Loucy (cell line): Measurements from ENCODE around the gene PRM1.

Source experiments
- H2AFZ ChIP-seq: fragments of 200-600 bp; sonication (generic); 2 replicates; pipeline ENCODE4 v1.6.0; 2016; ENCODE audit warnings: antibody characterized with exemption, mild to moderate bottlenecking, low read length, moderate library complexity
- H3F3A ChIP-seq: fragments of 200-600 bp; 2 replicates; pipeline ENCODE4 v1.6.0; 2016; ENCODE audit warnings: antibody characterized with exemption, low read depth, mild to moderate bottlenecking
- H3K27me3 ChIP-seq: fragments of 200-600 bp; sonication (generic); 2 replicates; pipeline ENCODE4 v1.6.1; 2014; ENCODE audit warnings: low read length, mild to moderate bottlenecking; ENCODE audit not compliant: insufficient read depth, poor library complexity, severe bottlenecking
- H3K36me3 ChIP-seq: fragments of 200-600 bp; sonication (generic); 2 replicates; pipeline ENCODE4 v1.6.1; 2016; ENCODE audit warnings: low read length; ENCODE audit not compliant: insufficient read depth
- H3K4me1 ChIP-seq: fragments of 200-600 bp; sonication (generic); 2 replicates; pipeline ENCODE4 v1.5.1; 2014; ENCODE audit warnings: low read length, mild to moderate bottlenecking; ENCODE audit not compliant: insufficient read depth, poor library complexity, severe bottlenecking
- H3K4me2 ChIP-seq: fragments of 200-600 bp; sonication (generic); 2 replicates; pipeline ENCODE4 v1.6.0; 2014; ENCODE audit warnings: antibody characterized with exemption, low read length, low read depth, mild to moderate bottlenecking; ENCODE audit not compliant: poor library complexity, severe bottlenecking
- H3K4me3 ChIP-seq: fragments of 200-600 bp; sonication (generic); 2 replicates; pipeline ENCODE4 v1.5.1; 2014; ENCODE audit warnings: low read length, mild to moderate bottlenecking, mixed read lengths; ENCODE audit not compliant: poor library complexity, severe bottlenecking
- H3K79me2 ChIP-seq: fragments of 200-600 bp; sonication (generic); 2 replicates; pipeline ENCODE4 v1.6.1; 2014; ENCODE audit warnings: low read length; ENCODE audit not compliant: insufficient read depth
- H3K9ac ChIP-seq: fragments of 200-600 bp; sonication (generic); 2 replicates; pipeline ENCODE4 v1.6.0; 2014; ENCODE audit warnings: mild to moderate bottlenecking, low read depth, low read length, moderate library complexity; ENCODE audit not compliant: poor library complexity, severe bottlenecking
- H3K9me2 ChIP-seq: fragments of 200-600 bp; sonication (generic); replicated peaks from 2 replicates; pipeline ENCODE4 v1.6.1; 2016; ENCODE audit warnings: low read depth, low read length, mixed read lengths
- H3K9me3 ChIP-seq: fragments of 200-600 bp; sonication (generic); 2 replicates; pipeline ENCODE4 v1.6.1; 2014; ENCODE audit warnings: mild to moderate bottlenecking, antibody characterized with exemption, low read length, low read depth; ENCODE audit not compliant: insufficient read depth
- H4K20me1 ChIP-seq: fragments of 200-600 bp; sonication (generic); 2 replicates; pipeline ENCODE4 v1.6.0; 2014; ENCODE audit warnings: antibody characterized with exemption, low read length, mild to moderate bottlenecking; ENCODE audit not compliant: insufficient read depth, poor library complexity, severe bottlenecking
- EZH2phosphoT487 ChIP-seq: fragments of 200-600 bp; IDR thresholded peaks from 2 replicates; pipeline ENCODE4 v1.6.1; 2018; ENCODE audit warnings: antibody characterized with exemption, mild to moderate bottlenecking, moderate library complexity, borderline replicate concordance
- TF ChIP-seq, protein P1 (sequence below): fragments of 200-600 bp; sonication (generic); conservative IDR thresholded peaks from 2 replicates; pipeline ENCODE4 v1.5.1; 2014; ENCODE audit warnings: mild to moderate bottlenecking, antibody characterized with exemption, low read length

Gene PRM1

GRCh38 chr16:11298143-11298900, 17.2 kb upstream of the PRM1 start:
- Histone ChIP-seq H4K20me1 (no peaks in the 10 kb centered on the region), H3K27me3 (no peaks in the 10 kb centered on the region), H3K4me3 (peak overlapping the region; percentile 40), H3K9me3 (no peaks in the 10 kb centered on the region), H3K9ac (peak overlapping the region; percentile 54), H3K4me1 (peaks cover 22% of the 10 kb centered on the region), H2AFZ (peak overlapping the region; percentile 83; the same call in 1 of the 2 replicates), H3K79me2 (no peaks in the 10 kb centered on the region), H3K36me3 (no peaks in the 10 kb centered on the region), H3F3A (no peaks in the 10 kb centered on the region), H3K9me2 (no peaks in the 10 kb centered on the region), H3K4me2 (peak overlapping the region; percentile 72)
- TF ChIP-seq, protein P1, sequence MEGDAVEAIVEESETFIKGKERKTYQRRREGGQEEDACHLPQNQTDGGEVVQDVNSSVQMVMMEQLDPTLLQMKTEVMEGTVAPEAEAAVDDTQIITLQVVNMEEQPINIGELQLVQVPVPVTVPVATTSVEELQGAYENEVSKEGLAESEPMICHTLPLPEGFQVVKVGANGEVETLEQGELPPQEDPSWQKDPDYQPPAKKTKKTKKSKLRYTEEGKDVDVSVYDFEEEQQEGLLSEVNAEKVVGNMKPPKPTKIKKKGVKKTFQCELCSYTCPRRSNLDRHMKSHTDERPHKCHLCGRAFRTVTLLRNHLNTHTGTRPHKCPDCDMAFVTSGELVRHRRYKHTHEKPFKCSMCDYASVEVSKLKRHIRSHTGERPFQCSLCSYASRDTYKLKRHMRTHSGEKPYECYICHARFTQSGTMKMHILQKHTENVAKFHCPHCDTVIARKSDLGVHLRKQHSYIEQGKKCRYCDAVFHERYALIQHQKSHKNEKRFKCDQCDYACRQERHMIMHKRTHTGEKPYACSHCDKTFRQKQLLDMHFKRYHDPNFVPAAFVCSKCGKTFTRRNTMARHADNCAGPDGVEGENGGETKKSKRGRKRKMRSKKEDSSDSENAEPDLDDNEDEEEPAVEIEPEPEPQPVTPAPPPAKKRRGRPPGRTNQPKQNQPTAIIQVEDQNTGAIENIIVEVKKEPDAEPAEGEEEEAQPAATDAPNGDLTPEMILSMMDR = no peak
- TF ChIP-seq EZH2phosphoT487 = no peak

GRCh38 chr16:11297492-11298142, 16.5 kb upstream of the PRM1 start:
- Histone ChIP-seq H3K9ac (peak overlapping the region; percentile 54), H3K79me2 (no peaks in the 10 kb centered on the region), H4K20me1 (no peaks in the 10 kb centered on the region), H3K4me3 (peak overlapping the region; percentile 53), H3K36me3 (no peaks in the 10 kb centered on the region), H3K4me2 (peak overlapping the region; percentile 72), H3K4me1 (peaks cover 18% of the 10 kb centered on the region), H2AFZ (peak overlapping the region; percentile 83), H3K9me2 (no peaks in the 10 kb centered on the region), H3K9me3 (no peaks in the 10 kb centered on the region), H3F3A (no peaks in the 10 kb centered on the region), H3K27me3 (no peaks in the 10 kb centered on the region)
- no peak for TF ChIP-seq EZH2phosphoT487
- TF ChIP-seq, protein P1 = no peak; the same call in 1 of the 2 replicates

- H3K9ac ChIP-seq = peak overlapping the region; percentile 48
- no peaks in the 10 kb centered on the region for H3F3A ChIP-seq
- no peaks in the 10 kb centered on the region for H4K20me1 ChIP-seq
- H3K36me3 ChIP-seq = no peaks in the 10 kb centered on the region
- TF ChIP-seq, protein P1 = no peak
- TF ChIP-seq EZH2phosphoT487 = no peak
- peak overlapping the region; percentile 53 for H3K4me3 ChIP-seq
- no peaks in the 10 kb centered on the region for H3K27me3 ChIP-seq
- peaks cover 18% of the 10 kb centered on the region for H3K4me1 ChIP-seq
- no peaks in the 10 kb centered on the region for H3K9me3 ChIP-seq
- H3K9me2 ChIP-seq = no peaks in the 10 kb centered on the region
- peak overlapping the region; percentile 72 for H3K4me2 ChIP-seq
- H2AFZ ChIP-seq = no peak overlapping the region
- H3K79me2 ChIP-seq = no peaks in the 10 kb centered on the region
Measured at GRCh38 chr16:11296706-11297491, 15.8 kb upstream of the PRM1 start.
